Psoas muscle (tissue), 8 donors: ENCODE results near the gene DDX39B. TPM values are rescaled to one million over a fixed set of nuclear protein-coding genes. Genes with fewer than 3 reads are reported as not detected.
"Not testable (repeated sequence)": the region's sequence is repeated elsewhere in the genome, so short reads cannot be mapped to it uniquely, and the experiment has no call there.

Source experiments
- ATAC-seq, 4 donors: fragments of 200-7000 bp; cut with Tn5 transposase; one replicate each; pipeline ENCODE4 v1.9.1; 2020; ENCODE audit warnings: moderate library complexity in 3 of 4, mild to moderate bottlenecking in 2 of 4
- DNase-seq, 2 donors: peaks; one replicate each; pipeline ENCODE4 v3.0.0-alpha.2; 2020
- H3K27ac ChIP-seq: fragments of 200-600 bp; one replicate; pipeline ENCODE4 v1.8.0; 2022
- H3K27me3 ChIP-seq, 3 donors: fragments of 200-600 bp in 1 of 3; one replicate each; pipeline versions ENCODE4 v1.6.1 to v1.8.0; 2013 to 2022; ENCODE audit warnings: low read length in 2 of 3, mild to moderate bottlenecking in 2 of 3, moderate library complexity in 1 of 3; ENCODE audit not compliant: insufficient read depth in 3 of 3
- H3K36me3 ChIP-seq, 2 donors: fragments of 200-600 bp in 1 of 2; one replicate each; pipeline versions ENCODE4 v1.6.1 to v1.8.0; 2013 to 2022; ENCODE audit warnings: low read depth in 1 of 2, mild to moderate bottlenecking in 1 of 2, moderate library complexity in 1 of 2; ENCODE audit not compliant: insufficient read depth in 1 of 2
- H3K4me1 ChIP-seq: fragments of 200-600 bp; one replicate; pipeline ENCODE4 v1.8.0; 2022
- H3K4me3 ChIP-seq: fragments of 200-600 bp; one replicate; pipeline ENCODE4 v1.8.0; 2022; ENCODE audit warnings: mild to moderate bottlenecking
- H3K9me3 ChIP-seq: fragments of 200-600 bp; one replicate; pipeline ENCODE4 v1.8.0; 2022
- WGBS, 3 donors: extraction: QIAGEN DNeasy Blood & Tissue Kit; methylation state at CpG; one replicate each; pipeline versions ENCODE4 v1.1.6 to v1.1.7; 2013; 5-methylcytosine and 5-hydroxymethylcytosine counted together
- intact Hi-C, 2 donors: fragments of 100-400 bp; cut with DNase I; formaldehyde crosslinking; loops; one replicate each; pipeline versions ENCODE4 v1.11.0 to v1.14.2; 2022
- polyA plus RNA-seq, 3 donors: library from polyadenylated mRNA; stranded (reverse); fragments of 200-250 nt; gene quantifications; one replicate each; pipeline ENCODE4 v1.2.3, GENCODE V29; 2013
- total RNA-seq, 4 donors: library from RNA; stranded (reverse); fragmentation: NEBNext Ultra II Directional in 2 of 4; extraction: Animal tissue kit (Norgen Biotek cat#: 25700) in 2 of 4; gene quantifications; one replicate each; pipeline versions ENCODE4 v1.2.1 to v1.2.4, GENCODE V29; 2021 to 2023
- TF ChIP-seq, protein P1 (sequence below): fragments of 200-600 bp; IDR thresholded peaks from one replicate; pipeline ENCODE4 v1.8.0; 2022; ENCODE audit warnings: antibody characterized with exemption
- donor health status: healthy with polysubstance abuse.
- donor health status: DM: no; HTN: no; CAD: no; lungs with moderate emphysema.
- donor health status: Bipolar disorder and iron deficiency.
- donor health status: healthy.
- donor health status: DM: yes; HTN: yes; CAD: no.
- donor health status: DM: no; HTN: no; CAD: no.
- donor health status: DM: no; HTN: no; CAD: no.
- donor health status: DM: yes; HTN: yes; CAD: no.

The DDX39B gene
- total and polyA plus RNA-seq, 7 donors, result 128 to 186 (median 148) TPM

DNA sequence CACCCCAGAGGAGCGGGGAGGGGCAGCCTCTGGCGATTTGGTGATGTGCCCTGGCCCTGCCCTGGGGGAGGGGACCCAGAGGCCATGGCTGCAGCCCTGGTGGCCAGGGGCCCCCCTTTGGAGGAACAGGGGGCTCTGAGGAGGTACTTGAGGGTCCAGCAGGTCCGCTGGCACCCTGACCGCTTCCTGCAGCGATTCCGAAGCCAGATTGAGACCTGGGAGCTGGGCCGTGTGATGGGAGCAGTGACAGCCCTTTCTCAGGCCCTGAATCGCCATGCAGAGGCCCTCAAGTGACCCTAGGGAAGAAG, 16.5 kb upstream of the DDX39B start:
- no peak overlapping the region for H3K4me3 ChIP-seq
- no peak for DNase-seq
- peaks cover 22% of the 10 kb centered on the region for H3K4me1 ChIP-seq
- TF ChIP-seq, protein P1, sequence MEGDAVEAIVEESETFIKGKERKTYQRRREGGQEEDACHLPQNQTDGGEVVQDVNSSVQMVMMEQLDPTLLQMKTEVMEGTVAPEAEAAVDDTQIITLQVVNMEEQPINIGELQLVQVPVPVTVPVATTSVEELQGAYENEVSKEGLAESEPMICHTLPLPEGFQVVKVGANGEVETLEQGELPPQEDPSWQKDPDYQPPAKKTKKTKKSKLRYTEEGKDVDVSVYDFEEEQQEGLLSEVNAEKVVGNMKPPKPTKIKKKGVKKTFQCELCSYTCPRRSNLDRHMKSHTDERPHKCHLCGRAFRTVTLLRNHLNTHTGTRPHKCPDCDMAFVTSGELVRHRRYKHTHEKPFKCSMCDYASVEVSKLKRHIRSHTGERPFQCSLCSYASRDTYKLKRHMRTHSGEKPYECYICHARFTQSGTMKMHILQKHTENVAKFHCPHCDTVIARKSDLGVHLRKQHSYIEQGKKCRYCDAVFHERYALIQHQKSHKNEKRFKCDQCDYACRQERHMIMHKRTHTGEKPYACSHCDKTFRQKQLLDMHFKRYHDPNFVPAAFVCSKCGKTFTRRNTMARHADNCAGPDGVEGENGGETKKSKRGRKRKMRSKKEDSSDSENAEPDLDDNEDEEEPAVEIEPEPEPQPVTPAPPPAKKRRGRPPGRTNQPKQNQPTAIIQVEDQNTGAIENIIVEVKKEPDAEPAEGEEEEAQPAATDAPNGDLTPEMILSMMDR, result no peak
- peak overlapping the region; percentile 41 for H3K27ac ChIP-seq
- 75 to 86% (median 85%) methylated on average over 8 of the region's 8 CpGs for WGBS, 3 donors
- H3K36me3 ChIP-seq, result peaks cover 3 to 60% of the 10 kb centered on the region in 2 donors
- H3K27me3 ChIP-seq, result no peaks in the 10 kb centered on the region
- intact Hi-C loops, result no loop called here
- ATAC-seq, result no peak
- H3K9me3 ChIP-seq, result no peaks in the 10 kb centered on the region

DNA sequence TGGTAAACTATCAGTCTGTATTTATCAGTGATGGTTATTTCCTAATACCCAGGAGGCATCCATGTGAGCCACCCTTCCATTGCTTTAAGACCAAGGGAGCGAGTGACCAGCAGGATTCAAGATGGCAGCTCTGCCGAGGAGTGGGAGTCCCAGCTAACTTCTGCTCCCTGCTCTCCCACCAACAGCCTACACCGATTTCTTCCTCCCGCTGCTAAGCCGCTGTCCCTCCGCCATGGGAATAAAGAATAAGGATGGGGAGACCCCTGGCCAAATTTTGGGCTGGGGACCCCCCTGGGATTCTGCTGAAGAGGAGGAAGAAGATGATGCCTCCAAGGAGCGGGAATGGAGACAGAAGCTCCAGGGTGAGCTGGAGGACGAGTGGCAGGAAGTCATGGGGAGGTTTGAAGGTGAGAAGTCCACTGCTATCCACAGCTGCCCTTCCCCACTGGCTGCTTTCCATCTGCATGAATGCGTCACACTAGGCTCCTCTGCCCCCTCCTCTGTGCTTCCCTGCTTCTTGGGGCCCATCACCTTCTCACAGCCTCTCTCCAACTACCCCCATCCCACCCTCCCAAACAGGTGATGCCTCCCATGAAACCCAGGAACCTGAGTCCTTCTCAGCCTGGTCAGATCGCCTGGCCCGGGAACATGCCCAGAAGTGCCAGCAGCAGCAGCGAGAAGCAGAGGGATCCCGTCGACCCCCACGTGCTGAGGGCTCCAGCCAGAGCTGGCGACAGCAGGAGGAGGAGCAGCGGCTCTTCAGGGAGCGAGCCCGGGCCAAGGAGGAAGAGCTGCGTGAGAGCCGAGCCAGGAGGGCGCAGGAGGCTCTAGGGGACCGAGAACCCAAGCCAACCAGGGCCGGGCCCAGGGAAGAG, 15.9 kb upstream of the DDX39B start:
- intact Hi-C loops, result no loop called here
- Histone ChIP-seq H3K4me1 (peaks cover 22% of the 10 kb centered on the region), H3K9me3 (no peaks in the 10 kb centered on the region), H3K36me3 (peaks cover 3 to 64% of the 10 kb centered on the region in 2 donors), H3K27ac (no peak overlapping the region), H3K27me3 (no peaks in the 10 kb centered on the region), H3K4me3 (no peak overlapping the region)
- WGBS, 3 donors, result 66 to 69% (median 68%) methylated on average over 24 of the region's 24 CpGs
- DNase-seq (no peak), ATAC-seq (no peak)
- TF ChIP-seq, protein P1, result no peak

DNA sequence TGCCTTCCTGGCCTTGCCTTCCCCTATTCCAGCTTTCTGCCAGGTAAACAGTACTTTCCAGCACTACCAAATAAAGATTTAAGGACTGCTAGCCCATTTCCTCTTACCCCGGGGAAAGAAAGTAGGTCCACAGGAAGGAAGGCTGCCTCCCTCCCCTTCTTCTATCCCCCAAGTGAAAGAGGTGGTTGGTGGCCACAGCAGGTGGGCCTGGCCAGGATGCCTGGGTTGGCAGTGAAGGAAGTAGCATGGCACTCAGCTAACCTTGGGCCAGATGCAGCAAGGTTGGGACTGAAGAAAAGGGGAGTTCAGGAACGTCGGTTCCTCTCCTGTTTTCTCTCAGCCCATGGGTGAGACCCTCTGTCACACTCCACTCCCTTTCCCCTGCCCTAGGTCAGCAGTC, 14.5 kb upstream of the DDX39B start:
- ATAC-seq (no peak), DNase-seq (no peak)
- H3K4me3 ChIP-seq, result no peak overlapping the region
- intact Hi-C loops, result no loop called here
- H3K36me3 ChIP-seq, result peaks cover 3 to 73% of the 10 kb centered on the region in 2 donors
- H3K27ac ChIP-seq, result no peak overlapping the region
- TF ChIP-seq, protein P1, result no peak
- WGBS, 3 donors, result 69 to 74% (median 71%) methylated on average over 3 of the region's 3 CpGs
- H3K27me3 ChIP-seq, result no peaks in the 10 kb centered on the region
- peaks cover 22% of the 10 kb centered on the region for H3K4me1 ChIP-seq
- no peaks in the 10 kb centered on the region for H3K9me3 ChIP-seq

DNA sequence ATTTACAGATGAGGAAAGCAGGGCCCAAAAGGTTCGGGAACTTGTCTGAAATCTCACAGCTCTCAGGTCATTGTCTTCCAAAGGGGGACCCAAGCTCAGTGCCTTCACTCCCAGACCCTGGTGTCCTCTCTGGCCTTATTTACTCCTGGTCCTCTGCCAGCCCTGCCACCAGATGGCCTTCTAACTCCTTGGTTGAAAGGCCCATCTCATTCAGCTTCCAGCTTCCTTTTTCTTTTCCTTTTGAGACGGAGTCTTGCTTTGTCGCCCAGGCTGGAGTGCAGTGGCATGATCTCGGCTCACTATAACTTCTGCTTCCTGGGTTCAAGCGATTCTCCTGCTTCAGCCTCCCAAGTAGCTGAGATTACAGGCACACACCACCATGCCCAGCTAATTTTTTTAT, 9.6 kb upstream of the DDX39B start:
- H3K36me3 ChIP-seq, result peaks cover 2 to 64% of the 10 kb centered on the region in 2 donors
- H3K27ac ChIP-seq, intact Hi-C loops, H3K4me3 ChIP-seq, H3K27me3 ChIP-seq, ATAC-seq, H3K9me3 ChIP-seq: not testable (repeated sequence)
- H3K4me1 ChIP-seq, result peaks cover 11% of the 10 kb centered on the region
- 56 to 65% (median 63%) methylated on average over 5 of the region's 5 CpGs for WGBS, 3 donors
- peak in 1 of 2 donors; percentile 69 for DNase-seq
- TF ChIP-seq, protein P1, result peak; percentile 34
